ENCODE results near the gene NBPF11.
"Not testable (repeated sequence)": the region's sequence is repeated elsewhere in the genome, so short reads cannot be mapped to it uniquely, and the experiment has no call there.

The NBPF11 gene, protein sequence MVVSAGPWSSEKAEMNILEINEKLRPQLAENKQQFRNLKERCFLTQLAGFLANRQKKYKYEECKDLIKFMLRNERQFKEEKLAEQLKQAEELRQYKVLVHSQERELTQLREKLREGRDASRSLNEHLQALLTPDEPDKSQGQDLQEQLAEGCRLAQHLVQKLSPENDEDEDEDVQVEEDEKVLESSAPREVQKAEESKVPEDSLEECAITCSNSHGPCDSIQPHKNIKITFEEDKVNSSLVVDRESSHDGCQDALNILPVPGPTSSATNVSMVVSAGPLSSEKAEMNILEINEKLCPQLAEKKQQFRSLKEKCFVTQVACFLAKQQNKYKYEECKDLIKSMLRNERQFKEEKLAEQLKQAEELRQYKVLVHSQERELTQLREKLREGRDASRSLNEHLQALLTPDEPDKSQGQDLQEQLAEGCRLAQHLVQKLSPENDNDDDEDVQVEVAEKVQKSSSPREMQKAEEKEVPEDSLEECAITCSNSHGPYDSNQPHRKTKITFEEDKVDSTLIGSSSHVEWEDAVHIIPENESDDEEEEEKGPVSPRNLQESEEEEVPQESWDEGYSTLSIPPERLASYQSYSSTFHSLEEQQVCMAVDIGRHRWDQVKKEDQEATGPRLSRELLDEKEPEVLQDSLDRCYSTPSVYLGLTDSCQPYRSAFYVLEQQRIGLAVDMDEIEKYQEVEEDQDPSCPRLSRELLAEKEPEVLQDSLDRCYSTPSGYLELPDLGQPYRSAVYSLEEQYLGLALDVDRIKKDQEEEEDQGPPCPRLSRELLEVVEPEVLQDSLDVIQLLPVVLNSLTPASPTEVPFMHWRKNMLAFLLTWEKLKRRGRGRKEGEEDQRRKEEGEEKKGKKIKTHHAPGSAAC

GRCh38 chr1:148151911-148152656 is at the start of gene NBPF11:
TSS of gene NBPF11 (minus strand) at chr1:148152281. CDS start at chr1:148127003, 25,278 bp downstream.
- peak; percentile 91 for DNase-seq

DNA sequence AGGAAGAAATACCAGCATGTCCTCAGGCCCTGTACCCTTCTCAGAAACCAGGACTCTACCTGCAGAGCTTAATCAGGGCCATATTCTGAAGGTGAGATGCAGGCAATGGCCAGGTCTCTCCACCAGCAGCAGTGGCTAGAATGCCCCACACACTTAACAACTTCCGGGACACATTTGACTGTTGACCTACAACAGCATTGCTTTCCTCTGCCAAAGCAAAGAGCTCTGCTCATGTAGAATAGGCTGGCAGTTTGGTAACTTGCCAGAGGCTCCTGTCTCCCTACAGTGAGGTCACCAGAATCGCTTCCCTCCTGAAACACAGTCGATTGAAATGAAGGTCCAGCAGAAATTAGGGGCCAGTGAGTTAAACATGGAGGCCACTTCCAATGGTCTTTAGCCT is 45.3 kb upstream of the NBPF11 start:
- DNase-seq = not testable (repeated sequence)

GRCh38 chr1:148196949-148197348 is 44.9 kb upstream of the NBPF11 start:
- not testable (repeated sequence) for DNase-seq

- not testable (repeated sequence) for DNase-seq
Measured at GRCh38 chr1:148195115-148195514, 43.0 kb upstream of the NBPF11 start.

- not testable (repeated sequence) for DNase-seq
Measured at GRCh38 chr1:148188768-148189167, 36.7 kb upstream of the NBPF11 start.

DNA sequence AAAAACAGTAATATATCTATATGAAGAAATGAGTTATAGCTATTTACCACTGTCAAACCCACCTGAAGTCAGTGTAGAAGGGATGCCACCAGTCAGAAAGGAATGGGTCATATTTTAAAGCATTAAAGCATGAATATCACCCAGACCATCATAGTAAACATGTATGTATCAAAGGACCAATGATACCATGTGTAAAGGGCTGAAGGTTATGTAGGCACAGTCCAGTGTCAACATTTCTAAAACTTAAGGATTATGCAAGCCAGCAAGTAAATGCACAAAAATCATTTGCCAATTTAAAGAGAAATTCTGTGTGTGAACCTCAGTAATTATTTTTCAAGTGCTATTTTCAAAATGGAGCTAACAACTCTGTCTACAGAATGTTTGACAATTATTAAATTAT is 26.6 kb upstream of the NBPF11 start:
- not testable (repeated sequence) for DNase-seq

GRCh38 chr1:148175414-148175813 is 23.3 kb upstream of the NBPF11 start:
- not testable (repeated sequence) for DNase-seq

GRCh38 chr1:148171995-148172394 is 19.9 kb upstream of the NBPF11 start:
- not testable (repeated sequence) for DNase-seq

- no peak for DNase-seq
Measured at GRCh38 chr1:148166558-148167492, 14.7 kb upstream of the NBPF11 start.

DNA sequence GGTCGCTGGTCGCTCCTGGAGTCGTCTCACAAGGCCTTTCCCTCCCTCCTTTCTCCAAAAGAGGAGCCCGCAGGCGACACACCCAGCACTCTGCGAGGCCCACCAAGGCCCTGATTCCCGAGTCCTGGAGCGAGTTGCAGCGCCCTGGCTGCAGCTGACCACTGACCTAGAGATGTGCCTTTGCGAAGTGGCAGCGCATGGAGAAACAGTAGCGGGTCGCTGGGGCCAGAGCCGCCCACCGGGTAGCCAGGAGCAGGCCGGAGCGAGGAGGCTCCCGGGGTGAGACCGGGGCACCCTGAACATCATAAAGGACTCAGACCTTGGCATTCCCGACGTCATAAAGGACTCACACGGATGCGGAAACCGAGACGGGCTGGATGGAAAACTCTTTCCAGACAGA is 10.3 kb upstream of the NBPF11 start:
- no peak for DNase-seq

DNA sequence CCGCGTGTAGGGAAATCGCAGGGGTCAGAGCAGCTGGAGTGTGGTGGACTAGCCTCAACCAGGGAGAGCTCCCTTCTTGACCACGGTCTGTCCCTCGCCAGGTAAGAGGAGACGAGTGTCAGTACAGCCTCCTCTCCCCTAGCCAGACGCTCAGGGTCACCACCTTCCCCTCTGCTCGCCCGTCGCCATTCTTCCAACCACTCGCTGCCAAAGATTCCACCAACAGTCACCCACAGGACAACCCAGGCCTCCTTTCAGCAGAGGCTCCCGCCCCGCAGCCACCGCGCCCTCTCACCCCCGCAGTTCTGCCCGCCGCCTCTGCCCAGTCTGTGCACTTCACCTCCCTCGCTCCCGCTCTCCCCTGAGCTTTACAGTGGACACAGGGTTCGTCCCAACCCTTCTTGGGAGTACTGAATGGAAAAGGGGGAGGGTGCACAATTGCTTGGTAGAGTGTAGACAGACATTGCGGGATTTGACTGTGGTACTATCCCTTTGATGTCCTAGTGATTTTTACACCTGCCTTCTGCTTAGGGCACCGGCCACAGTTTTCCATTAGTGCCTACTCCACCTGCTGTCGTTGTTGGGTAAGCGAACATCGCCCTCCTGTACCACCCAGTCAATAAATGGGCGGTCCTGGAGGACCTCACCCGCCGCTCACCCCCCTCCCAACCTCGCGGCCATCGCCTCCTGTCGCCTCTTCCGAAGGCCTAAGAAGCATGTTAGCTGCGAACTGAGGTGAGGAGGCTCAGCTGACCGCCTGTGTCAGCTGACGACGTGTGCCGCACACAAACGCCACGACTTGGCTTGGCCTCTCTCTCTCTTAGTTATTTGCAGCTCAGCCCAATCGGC is 9.2 kb upstream of the NBPF11 start:
- DNase-seq = peak; percentile 65

DNA sequence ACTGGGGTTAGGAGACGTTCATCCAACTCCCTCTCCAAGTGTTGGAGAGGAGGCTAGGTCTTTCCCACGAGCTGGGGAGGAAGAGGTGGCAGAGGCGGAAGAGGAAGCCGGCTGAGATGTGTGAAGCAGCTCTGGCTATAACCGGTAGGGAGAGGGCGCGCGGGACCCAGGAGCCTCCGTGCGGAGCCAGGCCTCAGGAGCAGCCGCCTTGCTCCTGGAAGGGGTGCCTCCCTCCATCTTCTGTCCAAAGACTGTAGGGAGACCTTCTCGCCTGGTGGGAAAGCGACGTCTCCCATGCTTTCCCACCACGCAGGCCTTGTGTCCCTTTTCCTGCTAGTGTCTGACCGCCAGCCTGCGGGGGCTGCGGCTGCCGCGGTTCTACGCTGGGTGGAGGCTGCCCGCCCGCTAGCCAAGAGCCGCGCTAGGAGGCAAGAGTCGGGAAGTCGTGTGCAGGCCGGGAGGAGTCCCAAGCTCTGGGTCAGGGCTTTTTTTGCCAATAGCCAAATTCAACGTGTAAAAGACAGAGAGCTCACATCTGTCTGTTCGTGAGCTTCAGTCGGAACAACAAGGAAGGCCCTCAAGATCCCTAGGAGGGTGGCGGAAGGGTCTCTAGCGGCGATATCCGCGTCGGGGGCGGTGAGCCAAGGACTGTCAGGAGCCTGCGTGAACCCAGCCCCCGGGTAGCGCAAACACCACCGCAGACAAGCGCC is 8.4 kb upstream of the NBPF11 start:
- DNase-seq = peak; percentile 78

DNA sequence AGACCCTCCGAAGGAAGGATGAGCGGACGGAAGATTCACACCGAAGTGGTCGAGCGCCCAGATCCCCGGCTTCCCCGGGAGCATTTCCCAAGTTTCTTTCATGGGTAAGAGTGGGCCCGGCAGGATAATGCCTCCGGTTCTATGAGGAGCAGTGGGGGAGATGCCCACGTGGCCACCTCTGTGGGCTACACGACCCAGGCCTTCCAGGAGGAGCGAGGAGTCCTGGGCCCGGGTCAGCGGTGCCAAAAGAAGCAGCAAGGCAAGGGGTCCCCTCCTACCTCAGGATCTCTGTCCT is 7.9 kb upstream of the NBPF11 start:
- peak; percentile 70 for DNase-seq

DNA sequence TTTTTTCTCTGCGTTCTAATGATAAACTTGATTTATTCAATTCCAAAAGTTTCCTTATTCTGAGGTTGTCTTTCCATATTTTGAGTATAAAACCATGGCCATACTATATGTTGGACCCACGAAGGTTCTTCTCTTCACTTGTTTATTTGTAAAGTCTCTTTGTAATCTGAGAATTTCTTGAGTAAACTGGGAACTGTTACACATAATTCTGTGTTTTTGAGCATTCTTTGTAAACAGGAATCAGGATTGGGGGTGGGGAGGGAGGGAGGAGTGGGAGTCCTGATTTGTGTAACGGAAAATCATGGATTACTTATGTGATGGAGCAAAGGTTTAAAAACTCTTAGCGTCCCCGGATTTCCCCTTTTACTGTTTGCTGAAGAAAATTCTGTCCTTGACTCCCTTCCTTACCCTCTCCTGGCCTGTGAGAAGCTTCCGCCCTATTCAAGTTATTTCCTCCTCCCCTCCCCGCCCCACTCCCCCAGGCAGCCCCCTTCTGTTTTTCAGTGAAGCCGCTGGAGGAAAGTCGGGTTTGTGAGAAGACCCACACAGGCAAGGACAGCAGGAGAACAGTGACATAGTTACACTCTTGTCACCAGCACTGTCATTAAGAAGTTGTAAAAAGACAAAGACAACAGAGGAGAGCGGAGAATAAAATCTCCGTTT is 6.4 kb upstream of the NBPF11 start:
- DNase-seq = no peak

GRCh38 chr1:148157803-148158202 is 5.7 kb upstream of the NBPF11 start:
- DNase-seq = not testable (repeated sequence)

- not testable (repeated sequence) for DNase-seq
Measured at GRCh38 chr1:148155494-148156275, 3.6 kb upstream of the NBPF11 start.

GRCh38 chr1:148152795-148153194 is 714 bp upstream of the NBPF11 start:
- not testable (repeated sequence) for DNase-seq

DNA sequence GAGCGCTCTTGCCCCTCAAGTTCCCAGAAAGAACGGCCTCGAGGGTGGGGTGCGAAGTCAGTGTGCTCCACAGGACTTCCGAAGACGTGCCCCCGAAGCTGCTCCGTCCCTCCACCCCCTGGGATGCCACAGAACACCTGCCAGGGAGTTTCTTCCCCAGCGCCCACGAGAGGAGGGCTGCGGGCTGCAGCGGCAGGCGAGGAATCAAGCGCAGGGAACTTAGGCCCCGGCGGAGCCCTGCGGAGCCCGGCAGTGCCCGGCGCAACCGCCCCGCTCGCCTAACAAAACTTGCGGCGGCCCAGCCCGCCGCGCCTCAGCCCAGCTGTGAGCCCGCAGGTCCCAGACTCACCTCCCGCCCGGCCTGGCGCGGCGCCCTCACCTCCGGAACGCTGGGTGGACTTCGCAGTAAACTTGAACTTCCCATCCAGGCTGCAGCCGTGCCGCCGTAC is 686 bp downstream of the NBPF11 start:
- peak; percentile 66 for DNase-seq

DNA sequence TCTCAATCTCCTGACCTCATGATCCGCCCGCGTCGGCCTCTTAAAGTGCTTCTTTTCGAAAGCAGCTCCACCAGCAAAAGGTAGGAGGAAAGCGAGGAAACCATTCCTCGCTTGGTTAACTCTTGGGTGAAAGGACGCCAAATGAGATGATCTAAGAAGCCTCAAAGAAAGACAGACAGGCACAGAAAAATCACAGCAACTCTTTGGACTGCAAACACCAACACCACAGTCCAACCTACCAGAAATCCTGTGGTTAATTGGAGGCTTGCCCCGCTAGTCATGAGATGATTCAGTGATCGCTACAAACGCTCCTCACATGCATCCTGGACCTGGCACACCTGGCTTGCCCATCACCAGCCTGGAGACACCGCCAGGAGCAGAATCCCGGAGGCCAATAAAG is 1.1 kb downstream of the NBPF11 start:
- not testable (repeated sequence) for DNase-seq

Measured in retina (tissue), 1 donor.